ENCODE data around the gene KCNJ15. TPM values are rescaled to one million over a fixed set of nuclear protein-coding genes. Genes with fewer than 3 reads are reported as not detected.

KCNJ15 gene
- total RNA-seq, 4 donors from 2014 or later, result 0.31 to 1.1 (median 0.81) TPM; not detected in 1

GRCh38 chr21:38263493-38263892 lies 6.7 kb downstream of the KCNJ15 start:
- TF ChIP-seq EP300 (IDR thresholded peaks at IDR 0.05) (no peak), POLR2A (IDR thresholded peaks at IDR 0.05) (no peak), POLR2AphosphoS5 (IDR thresholded peaks at IDR 0.05) (no peak)
- TF ChIP-seq, protein P1, sequence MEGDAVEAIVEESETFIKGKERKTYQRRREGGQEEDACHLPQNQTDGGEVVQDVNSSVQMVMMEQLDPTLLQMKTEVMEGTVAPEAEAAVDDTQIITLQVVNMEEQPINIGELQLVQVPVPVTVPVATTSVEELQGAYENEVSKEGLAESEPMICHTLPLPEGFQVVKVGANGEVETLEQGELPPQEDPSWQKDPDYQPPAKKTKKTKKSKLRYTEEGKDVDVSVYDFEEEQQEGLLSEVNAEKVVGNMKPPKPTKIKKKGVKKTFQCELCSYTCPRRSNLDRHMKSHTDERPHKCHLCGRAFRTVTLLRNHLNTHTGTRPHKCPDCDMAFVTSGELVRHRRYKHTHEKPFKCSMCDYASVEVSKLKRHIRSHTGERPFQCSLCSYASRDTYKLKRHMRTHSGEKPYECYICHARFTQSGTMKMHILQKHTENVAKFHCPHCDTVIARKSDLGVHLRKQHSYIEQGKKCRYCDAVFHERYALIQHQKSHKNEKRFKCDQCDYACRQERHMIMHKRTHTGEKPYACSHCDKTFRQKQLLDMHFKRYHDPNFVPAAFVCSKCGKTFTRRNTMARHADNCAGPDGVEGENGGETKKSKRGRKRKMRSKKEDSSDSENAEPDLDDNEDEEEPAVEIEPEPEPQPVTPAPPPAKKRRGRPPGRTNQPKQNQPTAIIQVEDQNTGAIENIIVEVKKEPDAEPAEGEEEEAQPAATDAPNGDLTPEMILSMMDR (IDR thresholded peaks at IDR 0.05), result no peak
- Histone ChIP-seq H3K27ac (no peak overlapping the region), H3K4me3 (no peak overlapping the region), H3K4me1 (no peaks in the 10 kb centered on the region), H3K9me3 (no peaks in the 10 kb centered on the region), H3K36me3 (no peaks in the 10 kb centered on the region), H3K27me3 (peaks cover 15% of the 10 kb centered on the region)
- WGBS, 2 donors (ENCODE audit: low coverage in 1 of 2), result 82 to 100% methylated on average over 2 to 5 of the region's 8 CpGs
- no peak for ATAC-seq

DNA sequence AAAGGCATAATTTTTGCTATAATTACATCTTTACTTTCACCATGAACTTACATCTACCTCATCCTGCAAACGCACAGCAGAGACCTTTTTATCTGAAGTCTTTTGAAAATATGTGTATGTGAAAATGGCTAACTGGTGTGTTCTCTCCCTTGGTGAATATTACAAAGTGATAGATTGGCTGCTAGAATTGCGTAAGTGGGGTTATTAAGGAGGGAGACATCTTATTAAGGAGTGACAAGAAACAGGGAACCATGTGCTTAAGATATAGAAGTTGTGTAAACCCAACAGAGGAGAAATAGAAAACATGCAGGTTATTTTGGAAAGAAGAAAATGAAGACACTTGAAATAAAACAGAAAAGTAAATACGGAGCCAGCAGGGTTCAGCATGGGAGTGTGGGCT lies 7.8 kb downstream of the KCNJ15 start:
- Histone ChIP-seq H3K4me3 (no peak overlapping the region), H3K9me3 (no peaks in the 10 kb centered on the region), H3K27ac (no peak overlapping the region), H3K4me1 (no peaks in the 10 kb centered on the region), H3K36me3 (no peaks in the 10 kb centered on the region), H3K27me3 (peaks cover 10% of the 10 kb centered on the region)
- 53 to 73% methylated on average over 3 of the region's 3 CpGs for WGBS, 2 donors (ENCODE audit: low coverage in 1 of 2)
- TF ChIP-seq POLR2AphosphoS5 (IDR thresholded peaks at IDR 0.05) (no peak), POLR2A (IDR thresholded peaks at IDR 0.05) (no peak), EP300 (IDR thresholded peaks at IDR 0.05) (no peak)
- TF ChIP-seq, protein P1 (IDR thresholded peaks at IDR 0.05), result no peak
- no peak for ATAC-seq

GRCh38 chr21:38265166-38265565 lies 8.4 kb downstream of the KCNJ15 start:
- Histone ChIP-seq H3K4me3 (no peak overlapping the region), H3K36me3 (no peaks in the 10 kb centered on the region), H3K27ac (no peak overlapping the region), H3K27me3 (peaks cover 6% of the 10 kb centered on the region), H3K4me1 (no peaks in the 10 kb centered on the region), H3K9me3 (no peaks in the 10 kb centered on the region)
- TF ChIP-seq, protein P1 (IDR thresholded peaks at IDR 0.05), result no peak
- TF ChIP-seq EP300 (IDR thresholded peaks at IDR 0.05) (no peak), POLR2AphosphoS5 (IDR thresholded peaks at IDR 0.05) (no peak), POLR2A (IDR thresholded peaks at IDR 0.05) (no peak)
- no peak for ATAC-seq
- 80 to 91% methylated on average over 1 of the region's 1 CpG for WGBS, 2 donors (ENCODE audit: low coverage in 1 of 2)

DNA sequence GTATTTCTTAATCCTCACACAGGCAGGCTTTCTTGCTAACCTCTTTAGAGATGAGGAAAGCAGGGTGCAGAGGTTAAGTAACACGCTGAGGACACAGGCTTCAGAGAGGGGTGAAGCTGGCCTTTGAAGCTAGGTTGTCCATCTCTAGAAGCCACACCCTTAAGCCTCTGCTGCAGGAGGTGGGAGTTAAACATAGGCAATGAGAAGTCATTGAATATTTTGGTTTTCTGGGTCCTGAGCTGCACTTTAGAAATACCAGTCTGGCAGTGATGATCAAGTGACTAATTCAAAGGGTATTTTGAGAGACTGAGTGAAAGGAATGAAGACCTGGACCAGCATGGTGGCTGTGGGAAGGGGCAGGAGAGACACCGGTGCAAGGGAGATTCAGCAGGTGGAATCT lies 9.9 kb downstream of the KCNJ15 start:
- Histone ChIP-seq H3K27ac (no peak overlapping the region), H3K4me3 (no peak overlapping the region), H3K27me3 (peaks cover 6% of the 10 kb centered on the region), H3K9me3 (no peaks in the 10 kb centered on the region), H3K4me1 (no peaks in the 10 kb centered on the region), H3K36me3 (no peaks in the 10 kb centered on the region)
- 100% methylated on average over 1 of the region's 2 CpGs for WGBS, 2 donors (ENCODE audit: low coverage in 1 of 2)
- TF ChIP-seq, protein P1 (IDR thresholded peaks at IDR 0.05), result no peak
- TF ChIP-seq POLR2A (IDR thresholded peaks at IDR 0.05) (no peak), POLR2AphosphoS5 (IDR thresholded peaks at IDR 0.05) (no peak), EP300 (IDR thresholded peaks at IDR 0.05) (no peak)
- no peak for ATAC-seq

DNA sequence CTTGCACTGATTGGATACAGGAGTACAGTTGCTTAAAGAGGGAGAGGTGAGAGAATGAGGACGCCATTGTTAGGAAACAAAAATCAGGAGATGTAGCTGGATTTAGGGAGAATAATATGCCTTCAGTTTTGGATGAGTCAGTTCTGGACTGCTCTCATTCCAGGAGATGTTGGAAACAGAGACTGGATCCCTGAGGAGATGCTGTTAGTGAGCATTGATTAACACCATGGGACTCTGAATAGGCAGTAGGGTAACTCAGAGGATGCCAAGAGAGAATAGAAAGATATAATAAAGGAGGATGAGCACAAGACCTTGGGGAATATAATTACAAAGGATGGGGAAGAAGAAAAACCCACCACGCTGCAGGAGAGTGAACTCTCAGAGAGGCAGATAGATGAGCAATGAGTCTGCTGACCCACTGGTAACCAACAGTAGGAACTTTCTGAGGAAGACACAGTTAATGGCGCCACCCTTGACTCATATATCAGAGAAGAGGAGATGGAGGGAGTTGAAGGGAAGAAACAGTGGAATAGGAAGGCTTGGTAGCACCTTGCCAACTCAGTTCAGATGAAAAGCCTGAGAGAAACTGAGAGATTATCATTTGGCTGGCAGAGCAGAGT lies 10.5 kb downstream of the KCNJ15 start:
- Histone ChIP-seq H3K4me3 (no peak overlapping the region), H3K9me3 (no peaks in the 10 kb centered on the region), H3K27me3 (peaks cover 6% of the 10 kb centered on the region), H3K27ac (no peak overlapping the region), H3K4me1 (no peaks in the 10 kb centered on the region), H3K36me3 (no peaks in the 10 kb centered on the region)
- TF ChIP-seq POLR2A (IDR thresholded peaks at IDR 0.05) (no peak), EP300 (IDR thresholded peaks at IDR 0.05) (no peak), POLR2AphosphoS5 (IDR thresholded peaks at IDR 0.05) (no peak)
- TF ChIP-seq, protein P1 (IDR thresholded peaks at IDR 0.05), result no peak
- 81 to 100% methylated on average over 2 to 3 of the region's 3 CpGs for WGBS, 2 donors (ENCODE audit: low coverage in 1 of 2)
- ATAC-seq, result no peak
